GM21825 (cell line): ENCODE data around the gene FBXL5.
A peak's percentile ranks its signal among the peaks of the same experiment; 100 is the strongest.

ENCODE experiments used
- ATAC-seq: cut with Tn5 transposase; IDR thresholded peaks from one replicate; pipeline ENCODE4 v1.9.1; 2021; ENCODE audit warnings: mild to moderate bottlenecking, moderate library complexity; ENCODE audit not compliant: unreplicated experiment

The FBXL5 gene

DNA sequence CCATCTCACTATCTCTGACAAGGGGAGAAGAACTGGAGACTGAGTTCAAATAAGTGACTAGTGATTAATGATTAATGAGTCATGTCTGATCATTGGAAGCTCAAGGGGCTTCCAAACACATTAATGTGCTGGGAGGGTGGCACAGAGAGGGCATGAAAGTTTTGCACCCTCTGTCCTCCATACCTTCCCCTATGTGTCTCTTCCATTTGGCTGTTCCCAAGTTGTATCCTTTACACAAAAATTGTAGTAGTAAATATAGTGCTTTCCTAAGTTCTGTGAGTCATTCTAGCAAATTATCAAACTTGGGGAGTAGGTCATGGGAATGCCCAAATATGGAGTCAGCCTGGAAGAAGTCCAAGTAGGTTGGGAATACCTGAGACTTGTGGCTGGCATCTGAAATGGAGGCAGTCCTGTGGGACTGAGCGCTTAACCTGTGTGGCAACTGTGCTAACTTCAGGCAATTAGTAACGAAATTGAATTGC lies 22.4 kb upstream of the FBXL5 start:
- no peak for ATAC-seq

GRCh38 chr4:15676899-15677298 lies 21.7 kb upstream of the FBXL5 start:
- no peak for ATAC-seq

DNA sequence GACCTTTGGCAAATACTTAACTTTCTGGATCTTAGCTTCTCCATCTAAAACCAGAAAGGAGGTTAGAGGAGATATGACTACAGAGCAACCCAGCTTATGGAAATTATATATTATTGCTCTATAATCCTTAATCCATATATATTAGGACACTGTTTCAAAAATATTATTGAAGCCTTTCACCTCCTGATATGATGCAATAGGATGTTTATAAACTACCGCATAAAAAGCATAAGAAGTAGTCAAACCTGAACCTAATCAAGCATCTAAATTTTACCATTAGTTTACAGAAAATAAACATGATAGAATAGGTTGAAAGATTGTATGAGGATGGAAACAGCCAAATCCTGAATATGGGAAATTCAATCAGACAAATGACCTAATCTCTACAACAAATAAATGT lies 20.9 kb upstream of the FBXL5 start:
- ATAC-seq = no peak

- ATAC-seq = no peak
Observed at GRCh38 chr4:15675356-15675755, 20.2 kb upstream of the FBXL5 start.

GRCh38 chr4:15674926-15675325 lies 19.8 kb upstream of the FBXL5 start:
- ATAC-seq = no peak

DNA sequence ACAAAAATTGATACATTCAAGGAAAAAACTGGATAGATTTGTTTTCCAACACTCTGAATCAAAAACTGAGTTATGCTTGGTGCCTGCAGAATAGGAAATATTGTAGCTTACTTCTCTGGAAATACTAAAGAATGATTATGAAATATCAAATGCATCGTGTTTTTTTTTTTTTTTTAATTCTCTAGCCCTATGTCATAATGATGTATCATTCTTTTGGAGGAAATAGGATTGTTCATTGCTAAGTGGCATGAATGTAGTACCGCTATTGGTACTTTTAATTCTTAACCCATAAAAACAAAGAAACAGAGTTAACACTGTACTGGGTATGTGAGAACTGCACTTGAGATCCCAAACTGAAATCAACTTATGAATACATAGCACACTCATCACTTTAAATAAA lies 18.9 kb upstream of the FBXL5 start:
- ATAC-seq = no peak

DNA sequence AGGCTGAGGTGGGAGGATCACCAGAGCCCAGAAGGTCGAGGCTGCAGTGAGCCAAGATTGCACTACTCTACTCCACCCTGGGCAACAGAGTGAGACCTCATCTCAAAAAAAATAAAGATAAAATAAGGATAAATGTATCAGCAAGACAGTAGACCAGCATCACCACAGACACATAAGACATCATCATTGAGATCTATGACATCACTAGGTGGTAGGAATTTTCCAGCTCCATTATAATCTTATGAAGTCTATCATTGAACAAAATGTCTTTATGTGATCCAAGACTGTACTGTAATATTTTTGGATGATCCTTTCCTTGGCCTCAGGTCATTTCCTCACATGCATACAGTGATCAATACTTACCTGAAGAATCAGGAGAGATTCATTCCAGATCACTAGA lies 18.2 kb upstream of the FBXL5 start:
- ATAC-seq = no peak

DNA sequence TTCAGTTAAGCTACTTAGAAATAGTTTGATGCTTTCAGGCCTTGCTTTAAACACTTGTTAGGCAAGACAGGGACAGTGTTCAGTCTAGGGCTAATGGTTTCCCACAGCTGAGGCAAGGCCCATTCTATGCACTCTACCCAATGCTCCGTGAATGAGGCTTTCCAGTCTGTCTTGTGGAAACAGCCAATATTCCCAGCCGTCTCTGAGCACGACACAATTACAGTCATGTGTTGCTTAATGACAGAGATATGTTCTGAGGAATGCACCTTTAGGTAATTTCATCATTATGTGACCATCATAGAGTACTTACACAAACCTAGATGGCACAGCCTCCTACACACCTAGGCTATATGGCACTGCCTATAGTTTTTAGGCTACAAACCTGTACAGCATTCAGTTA lies 16.9 kb upstream of the FBXL5 start:
- no peak for ATAC-seq

DNA sequence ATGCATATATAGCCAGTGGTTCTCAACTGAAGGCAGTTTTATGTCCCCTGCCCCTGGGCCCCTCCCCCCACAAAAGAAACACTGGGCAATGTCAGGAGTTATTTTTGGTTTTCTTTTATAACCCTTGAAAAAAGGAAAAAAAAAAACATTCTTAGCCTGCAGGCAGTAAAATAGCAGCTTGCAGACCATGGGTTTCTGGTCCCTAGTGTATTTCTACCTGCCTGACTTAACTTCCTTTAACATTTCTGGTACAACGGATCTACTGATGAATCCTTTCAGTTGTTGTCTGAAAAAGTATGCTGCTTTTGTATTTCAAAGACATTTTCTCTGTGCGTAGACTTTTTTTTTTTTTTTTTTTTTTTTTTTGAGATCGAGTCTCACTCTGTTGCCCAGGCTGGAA lies 15.4 kb upstream of the FBXL5 start:
- ATAC-seq = no peak

DNA sequence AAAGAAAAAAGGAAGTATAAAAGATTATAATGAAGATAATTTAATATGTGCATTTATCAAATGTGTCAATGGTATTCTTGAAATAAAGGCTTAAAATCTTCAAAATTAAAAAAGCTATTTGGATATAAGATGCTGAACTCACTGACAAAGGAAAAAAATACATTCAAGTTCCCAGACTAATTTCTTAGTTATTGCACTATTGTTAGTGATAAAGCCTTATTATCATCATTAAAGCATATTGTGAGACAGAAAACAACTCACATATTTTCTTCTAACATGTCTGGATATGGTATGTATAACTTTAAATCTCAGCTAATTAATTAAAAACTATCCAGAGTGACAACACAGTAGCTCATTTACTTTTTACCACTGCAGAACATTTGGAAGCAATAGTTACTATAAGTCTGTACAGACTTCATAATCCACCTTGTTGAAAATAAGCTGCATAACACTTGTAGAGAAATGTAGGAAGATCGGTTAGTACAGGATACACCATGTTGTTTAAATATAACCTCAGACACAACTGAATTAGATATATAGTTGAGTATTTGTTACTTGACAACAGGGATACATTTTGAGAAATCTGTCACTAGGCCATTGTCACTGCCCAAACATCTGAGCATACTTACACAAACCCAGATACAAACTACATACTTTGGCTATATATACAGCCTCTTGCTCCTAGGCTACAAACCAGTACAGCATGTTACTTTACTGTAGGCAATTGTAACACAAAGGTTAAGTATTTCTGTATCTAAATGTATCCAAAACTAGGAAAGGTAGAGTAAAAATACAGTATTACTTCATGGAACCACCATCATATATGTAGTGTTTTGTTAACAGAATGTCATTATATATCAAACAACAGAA lies 13.6 kb upstream of the FBXL5 start:
- ATAC-seq = no peak

GRCh38 chr4:15667006-15667405 lies 11.8 kb upstream of the FBXL5 start:
- no peak for ATAC-seq

DNA sequence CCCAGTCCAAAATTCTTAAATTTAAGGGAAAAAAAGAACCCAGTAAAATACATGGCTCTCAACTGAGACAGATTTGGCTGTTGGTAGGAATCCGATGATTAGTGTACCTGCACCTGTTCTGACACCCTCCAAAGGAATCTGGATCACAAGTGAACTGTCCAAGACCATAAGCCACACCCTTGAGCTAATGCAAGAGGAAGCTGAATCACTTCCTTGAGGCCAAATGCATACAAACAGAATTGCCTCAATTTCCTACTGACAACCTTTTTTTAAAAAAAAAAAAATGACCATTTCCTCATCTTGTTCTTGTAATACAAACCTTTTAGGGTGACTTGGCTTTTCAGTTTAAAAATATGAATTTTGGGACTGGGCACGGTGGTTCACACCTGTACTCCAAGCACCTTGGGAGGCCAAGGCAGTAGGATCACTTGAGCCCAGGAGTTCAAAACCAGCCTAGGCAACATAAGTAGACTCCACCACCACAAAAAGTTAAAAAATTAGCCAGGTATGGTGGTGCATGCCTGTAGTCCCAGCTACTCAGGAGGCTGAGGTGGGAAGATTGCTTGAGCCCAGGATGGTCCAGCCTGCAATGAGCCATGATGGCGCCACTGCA lies 10.7 kb upstream of the FBXL5 start:
- ATAC-seq = no peak

DNA sequence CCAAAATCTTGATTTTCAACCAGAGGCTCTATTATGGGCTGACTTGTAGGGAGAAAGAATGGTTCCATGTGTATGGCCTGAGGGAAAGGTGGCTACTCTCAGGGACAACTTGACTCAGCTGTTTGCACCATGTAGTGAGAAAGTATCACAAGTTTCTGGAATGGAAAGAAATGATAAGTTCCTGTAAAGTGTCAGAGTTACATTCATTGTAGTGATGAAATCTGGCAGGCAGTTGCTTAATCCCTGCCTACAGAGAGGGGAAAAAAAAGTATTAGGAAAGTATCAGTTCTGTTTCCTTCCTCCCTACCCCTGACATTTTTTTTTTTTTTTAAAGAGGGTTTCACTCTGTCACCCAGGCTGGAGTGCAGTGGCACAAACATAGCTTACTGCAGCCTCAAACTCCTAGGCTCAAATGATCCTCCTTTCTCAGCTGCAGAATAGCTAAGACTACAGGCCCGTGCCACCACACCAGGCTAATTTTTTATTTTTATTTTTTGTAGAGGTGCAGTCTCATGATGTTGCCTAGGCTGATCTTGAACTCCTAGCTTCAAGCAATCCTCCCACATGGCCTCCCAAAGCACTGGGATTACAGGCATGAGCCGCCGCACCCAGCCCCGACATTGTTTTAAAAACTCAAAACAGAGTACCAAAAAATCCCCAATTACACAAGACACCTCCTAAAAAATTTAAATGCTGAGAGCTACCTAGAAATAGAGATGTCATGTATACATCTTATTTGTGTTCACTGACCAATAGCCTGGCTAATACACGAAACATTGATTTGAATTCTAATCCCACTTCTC lies 4.8 kb upstream of the FBXL5 start:
- no peak for ATAC-seq

- no peak for ATAC-seq
Observed at GRCh38 chr4:15658781-15659180, 3.6 kb upstream of the FBXL5 start.

GRCh38 chr4:15658136-15658770 lies 3.1 kb upstream of the FBXL5 start:
- no peak for ATAC-seq

DNA sequence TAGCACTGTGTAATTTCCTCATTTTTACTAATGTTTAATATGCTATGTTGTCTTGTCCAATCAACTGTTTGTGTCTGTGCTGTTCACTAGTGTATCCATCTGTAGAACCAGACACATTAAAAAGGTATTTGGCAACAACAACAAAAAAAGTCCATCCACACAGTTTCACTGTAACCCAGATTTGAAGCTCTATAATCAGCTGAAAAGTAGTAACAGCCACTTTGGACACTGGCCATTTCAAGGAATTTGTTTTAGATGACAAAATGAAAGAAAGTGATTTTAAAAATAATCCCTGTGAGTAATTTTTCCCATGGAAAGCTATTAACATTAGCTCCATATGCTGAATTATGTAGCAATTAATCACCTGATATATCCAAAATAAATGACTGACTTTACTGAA lies 2.2 kb upstream of the FBXL5 start:
- no peak for ATAC-seq

DNA sequence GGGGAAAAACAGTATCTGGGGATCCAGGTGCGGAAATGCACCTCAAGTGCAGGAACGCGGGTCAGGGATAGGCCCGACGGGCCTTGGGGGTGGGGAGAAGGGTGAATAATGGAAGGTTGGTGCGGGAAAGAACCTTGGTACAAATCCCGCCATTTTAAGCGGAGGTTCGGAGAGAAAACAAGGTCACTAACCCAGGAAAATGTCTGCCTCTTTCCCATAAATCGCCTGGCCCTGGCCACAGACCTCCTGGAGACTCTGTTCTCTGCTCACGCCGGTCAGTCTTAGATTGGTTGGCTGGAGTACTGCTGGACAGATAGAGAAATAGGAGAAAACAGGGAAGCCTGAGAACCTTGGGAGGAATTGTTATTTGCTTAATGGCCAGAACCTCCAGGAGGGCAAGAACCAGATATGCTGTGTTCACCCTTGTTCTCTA lies 897 bp upstream of the FBXL5 start:
- no peak for ATAC-seq

- peak; percentile 39 for ATAC-seq
Observed at GRCh38 chr4:15654593-15655222, 449 bp downstream of the FBXL5 start.

DNA sequence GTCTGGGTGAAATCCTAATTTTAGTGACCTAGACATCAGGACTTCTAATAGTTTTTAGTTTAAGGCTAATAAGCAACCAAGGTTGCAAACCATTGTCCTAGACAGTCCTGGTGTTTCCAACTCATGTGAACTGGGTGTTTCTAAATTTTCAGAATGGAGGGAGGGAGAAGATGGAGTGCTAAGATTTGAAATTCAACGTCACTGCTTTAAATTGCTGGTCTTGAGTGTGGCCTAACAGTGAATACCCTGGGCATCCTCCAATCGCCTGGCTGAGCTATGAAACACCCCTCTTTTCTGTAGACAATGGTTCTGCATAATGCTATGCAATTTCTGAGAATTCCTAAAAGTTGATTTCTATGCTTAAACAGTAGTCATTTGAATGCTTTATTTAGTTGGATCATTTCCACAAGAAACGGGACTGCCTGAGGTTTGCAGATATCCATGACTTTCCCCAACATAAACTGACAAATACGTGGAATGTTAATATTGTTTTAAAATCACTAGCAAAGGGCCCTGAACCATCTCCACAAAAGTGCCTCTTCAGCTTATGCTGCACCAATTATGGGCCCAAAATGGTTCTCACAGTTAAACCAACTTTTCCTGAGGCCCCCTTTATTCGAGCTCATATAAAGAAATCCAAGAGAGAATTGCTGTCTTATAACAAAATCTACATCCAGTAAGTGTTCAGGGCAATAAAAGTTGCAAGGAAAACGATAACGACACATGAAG lies 1.1 kb downstream of the FBXL5 start:
- ATAC-seq = peak; percentile 27

DNA sequence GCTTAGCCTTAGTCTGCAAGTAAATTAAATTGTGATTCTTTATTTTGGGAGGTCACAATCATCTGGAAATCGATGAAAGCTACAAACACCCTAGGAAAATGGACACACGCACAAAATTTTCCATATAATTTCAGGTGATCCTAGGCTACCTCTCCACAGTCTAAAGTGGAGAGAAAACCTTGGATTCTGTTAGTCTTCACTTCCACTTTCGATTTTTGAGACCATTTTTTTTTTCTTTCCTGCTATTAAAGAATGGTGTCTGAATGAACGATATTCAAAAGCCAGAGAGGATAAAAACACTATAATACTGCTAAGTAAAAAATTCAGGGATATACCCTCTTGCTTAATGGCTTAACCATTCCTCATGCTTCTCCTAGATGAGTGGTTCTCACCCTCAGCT lies 1.7 kb downstream of the FBXL5 start:
- ATAC-seq = no peak
